ENCODE measurements around the gene TYW5.

Gene TYW5

DNA sequence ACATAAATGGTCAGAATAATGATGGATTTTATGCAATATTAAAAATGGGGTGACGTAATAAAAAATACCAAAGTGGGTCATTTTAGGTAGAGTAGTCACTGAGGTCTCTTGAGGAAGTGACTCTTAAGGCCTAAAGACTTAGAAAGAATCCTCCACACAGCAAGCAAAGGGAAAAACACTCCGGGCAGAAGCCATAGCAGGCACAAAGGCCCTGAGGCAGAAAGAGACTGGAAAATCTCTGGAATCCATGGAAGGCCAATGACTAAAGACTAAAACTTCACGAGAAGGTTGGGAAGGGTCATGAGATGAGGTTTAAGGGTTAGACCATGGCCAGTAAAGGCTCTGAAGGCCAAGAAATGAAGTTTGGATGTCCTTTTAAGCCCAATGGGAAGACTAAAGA lies 37.0 kb upstream of the TYW5 start:
- H3K27ac ChIP-seq = no peak overlapping the region
- TF ChIP-seq, protein P1, sequence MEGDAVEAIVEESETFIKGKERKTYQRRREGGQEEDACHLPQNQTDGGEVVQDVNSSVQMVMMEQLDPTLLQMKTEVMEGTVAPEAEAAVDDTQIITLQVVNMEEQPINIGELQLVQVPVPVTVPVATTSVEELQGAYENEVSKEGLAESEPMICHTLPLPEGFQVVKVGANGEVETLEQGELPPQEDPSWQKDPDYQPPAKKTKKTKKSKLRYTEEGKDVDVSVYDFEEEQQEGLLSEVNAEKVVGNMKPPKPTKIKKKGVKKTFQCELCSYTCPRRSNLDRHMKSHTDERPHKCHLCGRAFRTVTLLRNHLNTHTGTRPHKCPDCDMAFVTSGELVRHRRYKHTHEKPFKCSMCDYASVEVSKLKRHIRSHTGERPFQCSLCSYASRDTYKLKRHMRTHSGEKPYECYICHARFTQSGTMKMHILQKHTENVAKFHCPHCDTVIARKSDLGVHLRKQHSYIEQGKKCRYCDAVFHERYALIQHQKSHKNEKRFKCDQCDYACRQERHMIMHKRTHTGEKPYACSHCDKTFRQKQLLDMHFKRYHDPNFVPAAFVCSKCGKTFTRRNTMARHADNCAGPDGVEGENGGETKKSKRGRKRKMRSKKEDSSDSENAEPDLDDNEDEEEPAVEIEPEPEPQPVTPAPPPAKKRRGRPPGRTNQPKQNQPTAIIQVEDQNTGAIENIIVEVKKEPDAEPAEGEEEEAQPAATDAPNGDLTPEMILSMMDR (conservative IDR thresholded peaks at IDR 0.05) = no peak

DNA sequence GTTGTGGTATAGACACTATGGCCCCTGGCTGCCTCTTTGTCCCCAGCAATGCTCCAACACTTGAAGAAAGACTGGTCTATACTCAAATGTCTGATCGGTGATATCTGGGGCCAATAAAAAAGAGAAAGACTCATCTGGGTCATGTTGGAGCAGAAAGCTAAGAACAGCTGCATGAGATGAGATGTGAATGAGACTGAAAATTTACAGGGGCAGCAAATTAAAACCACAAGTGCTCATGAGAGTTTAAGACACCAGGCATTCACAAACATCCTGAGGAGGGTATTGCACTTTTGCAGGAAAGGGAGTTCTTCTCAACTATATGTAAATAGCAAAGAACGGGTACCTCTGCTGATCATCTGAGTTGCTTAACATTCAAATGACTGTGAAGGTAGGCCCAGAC lies 36.4 kb upstream of the TYW5 start:
- TF ChIP-seq, protein P1 (conservative IDR thresholded peaks at IDR 0.05) = no peak

DNA sequence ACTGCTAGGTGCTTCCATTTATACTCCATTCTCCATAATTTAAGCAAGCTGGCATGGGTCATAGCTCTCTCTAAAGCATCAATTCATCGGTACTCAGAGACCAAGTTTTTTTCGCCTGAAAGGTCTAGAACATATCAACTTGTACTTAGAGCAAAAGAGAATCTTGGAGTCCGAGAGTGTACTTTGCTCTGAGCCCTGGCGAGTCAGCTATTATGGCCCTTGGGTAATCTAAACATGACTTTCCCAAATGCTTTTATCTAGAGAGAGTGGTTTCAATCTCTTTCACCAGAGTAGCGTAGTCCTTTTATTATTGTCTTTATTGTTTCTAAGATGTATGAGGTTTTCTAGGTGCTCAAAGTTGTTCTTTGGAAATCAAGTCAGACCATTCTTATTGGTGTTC lies 34.5 kb upstream of the TYW5 start:
- H3K27ac ChIP-seq = no peak overlapping the region
- TF ChIP-seq, protein P1 (conservative IDR thresholded peaks at IDR 0.05) = no peak

More for the DNA sequence above, 36.4 kb upstream of the TYW5 start:
- H3K27ac ChIP-seq = no peak overlapping the region

DNA sequence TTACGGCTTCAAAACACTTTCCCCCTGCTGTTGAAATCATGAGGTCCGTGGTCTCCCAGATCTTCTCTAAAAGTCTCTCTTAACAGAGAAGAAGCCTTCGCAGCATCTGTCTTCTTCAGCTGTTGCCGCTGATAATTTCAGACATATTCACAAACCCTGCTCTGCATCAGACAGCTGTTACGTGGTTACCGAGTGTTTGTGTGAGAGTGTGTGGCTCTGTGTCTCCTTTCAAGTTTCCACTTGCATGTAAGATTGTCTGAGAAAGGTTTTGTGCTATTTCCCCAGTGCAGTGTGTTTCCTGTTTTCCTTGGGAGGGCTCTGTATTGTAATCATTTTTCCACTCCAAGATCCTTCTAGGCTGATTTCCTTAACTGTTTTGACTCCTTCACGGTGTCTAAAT lies 32.9 kb upstream of the TYW5 start:
- no peak overlapping the region for H3K27ac ChIP-seq
- TF ChIP-seq, protein P1 (conservative IDR thresholded peaks at IDR 0.05) = no peak

DNA sequence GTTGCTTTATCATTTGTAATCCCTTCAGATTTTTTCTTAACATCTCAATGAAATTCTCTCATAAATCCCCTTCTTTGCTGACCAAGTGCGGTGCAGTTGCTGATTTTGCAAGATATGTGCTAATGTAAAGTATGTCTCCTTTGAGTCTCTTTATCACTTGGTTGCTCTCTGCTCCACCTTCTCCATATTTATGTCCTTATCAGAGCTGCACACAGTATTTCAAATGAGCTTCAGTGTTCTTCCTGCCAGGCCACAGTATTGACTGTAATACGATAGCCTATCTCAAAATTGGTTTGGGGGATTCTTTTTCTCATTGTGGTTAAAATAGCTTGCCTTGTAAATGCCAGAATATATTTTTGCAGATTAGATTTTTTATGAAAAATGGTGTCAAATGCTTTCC lies 32.3 kb upstream of the TYW5 start:
- H3K27ac ChIP-seq = no peak overlapping the region
- TF ChIP-seq, protein P1 (conservative IDR thresholded peaks at IDR 0.05) = no peak

DNA sequence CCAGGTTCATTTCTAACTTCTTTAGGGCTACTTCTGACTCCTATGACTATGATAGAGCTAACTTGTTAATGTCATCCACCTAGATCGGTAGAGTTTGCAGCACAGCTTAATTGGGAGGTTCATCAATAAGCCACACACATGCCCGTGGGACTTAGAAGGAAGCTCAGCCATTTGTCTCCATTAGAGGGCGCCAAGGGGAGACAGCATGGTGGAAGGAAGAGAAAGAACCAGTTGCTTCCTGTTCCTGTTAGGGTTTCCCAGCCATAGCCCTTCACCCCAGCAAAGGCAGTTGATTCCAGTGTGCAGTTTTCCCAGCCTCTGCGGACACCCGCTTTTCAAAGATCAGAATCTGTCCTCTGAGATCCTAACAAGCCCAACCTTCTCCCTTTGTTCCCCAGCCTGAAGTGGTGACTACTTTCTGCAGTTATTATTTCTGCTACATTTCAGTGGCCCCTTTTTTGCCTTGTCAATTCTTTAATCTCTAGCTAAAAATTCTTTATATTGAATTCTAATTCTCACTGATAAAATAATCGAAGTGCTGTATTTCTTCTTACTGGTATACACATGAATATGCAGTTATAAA lies 30.4 kb upstream of the TYW5 start:
- no peak overlapping the region for H3K27ac ChIP-seq
- TF ChIP-seq, protein P1 (conservative IDR thresholded peaks at IDR 0.05) = peak; percentile 78

DNA sequence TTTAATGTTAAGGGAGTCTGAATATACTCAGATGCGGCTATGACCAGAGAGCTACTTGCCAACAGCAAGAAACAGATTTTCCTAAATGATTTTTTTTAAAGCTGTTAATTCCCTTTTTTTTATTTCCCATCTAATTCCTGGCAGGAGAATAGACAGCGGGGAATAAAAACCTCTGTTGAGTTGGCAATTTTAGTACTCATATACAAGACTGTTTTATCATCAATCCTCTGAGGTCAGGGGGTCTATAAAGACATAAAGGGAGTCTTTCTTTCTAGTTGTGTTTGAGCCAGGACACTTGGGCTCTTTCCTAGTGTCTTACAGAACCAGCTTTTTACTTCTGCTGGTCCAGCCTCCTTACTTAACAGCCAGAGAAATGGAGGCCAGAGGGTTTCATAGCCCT lies 29.5 kb upstream of the TYW5 start:
- TF ChIP-seq, protein P1 (conservative IDR thresholded peaks at IDR 0.05) = no peak
- H3K27ac ChIP-seq = no peak overlapping the region
